ENCODE results near the gene CDH24.

Gene CDH24

DNA sequence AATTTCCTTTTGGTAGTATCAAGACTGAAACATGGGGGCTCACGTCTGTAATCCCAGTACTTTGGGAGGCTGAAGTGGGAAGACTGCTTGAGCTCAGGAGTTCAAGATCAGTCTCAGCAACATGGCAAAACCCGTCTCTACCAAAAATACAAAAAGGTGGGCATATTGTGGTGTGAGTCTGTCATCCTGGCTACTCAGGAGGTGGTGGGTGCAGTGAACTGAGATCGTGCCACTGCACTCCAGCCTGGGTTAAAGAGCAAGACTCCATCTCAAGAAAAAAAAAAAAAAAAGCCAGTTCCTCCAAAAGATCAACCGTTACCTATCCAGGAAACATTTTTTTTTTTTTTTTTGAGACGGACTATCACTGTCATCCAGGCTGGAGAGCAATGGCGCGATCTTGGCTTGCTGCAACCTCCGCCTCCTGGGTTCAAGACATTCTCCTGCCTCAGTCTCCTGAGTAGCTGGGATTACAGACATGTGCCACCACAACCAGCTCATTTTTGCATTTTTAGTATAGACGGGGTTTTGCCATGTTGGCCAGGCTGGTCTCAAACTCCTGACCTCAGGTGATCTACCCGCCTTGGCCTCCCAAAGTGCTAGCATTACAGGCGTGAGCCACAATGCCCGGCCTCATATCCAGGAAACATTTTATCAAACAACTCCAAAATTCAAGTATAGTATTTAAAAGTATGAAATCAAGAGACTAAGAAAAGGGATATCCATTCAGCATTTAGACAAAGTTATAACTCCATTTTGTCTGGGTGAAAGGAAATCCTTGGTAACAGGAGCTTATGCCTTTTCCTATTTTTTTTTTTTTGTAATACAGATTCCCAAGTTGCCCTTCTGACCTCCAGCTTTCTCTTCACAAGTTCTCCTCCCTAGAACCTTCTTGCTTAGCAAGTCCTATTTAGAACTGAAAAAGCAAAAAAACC, 34.2 kb upstream of the CDH24 start:
- DNase-seq = no peak

DNA sequence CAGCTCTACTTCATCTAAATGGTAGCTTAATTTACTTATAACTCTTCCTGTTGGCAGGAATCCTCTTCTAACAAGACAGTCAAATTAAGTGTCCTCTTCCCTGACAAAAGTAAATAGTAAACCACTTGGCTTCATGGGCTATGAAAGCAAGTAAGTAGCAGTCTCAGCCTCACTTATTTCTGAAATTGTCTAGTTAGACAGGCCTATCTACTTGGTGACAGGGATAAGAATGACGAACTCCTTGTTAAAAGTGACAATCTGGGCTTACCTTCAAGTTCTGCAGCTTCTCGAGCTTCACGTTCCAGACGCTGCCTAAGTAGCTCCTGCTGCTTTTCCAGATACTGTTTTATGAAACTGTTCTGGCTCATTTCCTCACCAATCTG, 32.9 kb upstream of the CDH24 start:
- no peak for DNase-seq

DNA sequence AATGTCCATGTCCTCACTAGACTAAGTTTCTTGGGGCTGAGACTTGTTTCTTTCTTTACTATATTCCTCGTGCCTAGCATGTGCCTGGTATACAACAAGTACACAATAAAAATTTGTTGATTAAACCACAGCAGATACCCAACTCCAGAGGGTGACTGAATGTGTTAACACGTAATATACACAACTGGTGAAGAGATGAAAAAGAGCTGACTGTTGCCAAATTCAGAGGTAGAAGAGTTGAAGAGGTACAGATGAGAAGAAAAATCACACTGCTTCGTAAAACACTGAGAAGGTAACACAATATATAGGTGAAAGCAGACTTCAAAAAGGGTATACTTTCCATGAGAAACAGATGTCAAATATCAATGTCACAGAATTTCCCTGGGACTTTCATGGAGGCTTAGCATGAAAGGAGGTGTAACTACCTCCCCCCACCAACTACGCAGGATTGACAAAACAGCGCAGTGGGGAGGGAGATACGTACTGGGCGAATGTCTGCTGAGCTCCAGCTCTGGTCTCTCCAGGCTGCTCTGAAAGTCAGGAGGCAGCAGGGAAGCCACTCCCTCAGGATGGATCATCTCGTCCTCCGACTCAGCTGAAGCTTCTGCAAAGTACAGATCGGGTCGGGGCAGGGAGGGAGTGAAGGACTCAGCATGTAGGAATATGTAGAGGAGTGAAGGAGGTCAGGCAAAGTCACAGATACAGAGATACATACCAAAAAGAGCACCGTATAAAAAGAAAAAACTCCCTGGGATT, 32.4 kb upstream of the CDH24 start:
- DNase-seq = no peak

DNA sequence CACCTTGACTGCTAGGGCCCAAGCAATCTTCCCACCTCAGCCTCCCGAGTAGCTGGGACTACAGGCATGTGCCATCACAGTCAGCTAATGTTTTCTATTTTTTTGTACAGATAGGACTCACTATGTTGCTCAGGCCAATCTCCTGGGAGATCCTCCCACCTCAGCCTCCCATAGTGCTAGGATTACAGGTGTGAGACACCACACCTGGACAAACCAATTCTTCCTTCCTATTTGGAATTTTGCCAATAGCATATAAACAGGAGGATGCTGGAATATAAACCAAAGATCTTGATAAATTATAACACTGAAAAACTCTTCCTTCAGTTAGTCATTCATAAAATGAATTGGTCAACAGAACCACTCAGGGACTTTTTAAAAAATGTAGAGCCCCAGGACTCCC, 29.2 kb upstream of the CDH24 start:
- DNase-seq = no peak

DNA sequence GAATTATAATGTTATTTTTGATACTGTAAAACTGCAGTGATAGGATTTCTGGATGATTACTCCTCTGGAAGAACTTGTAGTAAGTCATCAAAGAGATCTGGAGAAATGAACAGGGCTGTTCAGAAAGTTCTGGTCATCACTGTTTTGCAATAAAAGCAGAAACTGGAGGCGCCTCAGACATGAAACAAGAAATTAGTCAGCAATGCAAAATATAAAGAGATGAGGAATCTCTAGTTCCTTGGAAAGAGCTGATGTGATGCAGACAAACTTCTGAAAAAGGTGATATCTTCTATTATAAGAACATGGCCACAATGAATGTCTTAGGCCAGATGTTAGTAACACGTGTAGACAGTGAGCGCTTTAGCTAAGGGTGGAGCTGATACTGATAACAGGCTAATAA, 28.1 kb upstream of the CDH24 start:
- DNase-seq = no peak

DNA sequence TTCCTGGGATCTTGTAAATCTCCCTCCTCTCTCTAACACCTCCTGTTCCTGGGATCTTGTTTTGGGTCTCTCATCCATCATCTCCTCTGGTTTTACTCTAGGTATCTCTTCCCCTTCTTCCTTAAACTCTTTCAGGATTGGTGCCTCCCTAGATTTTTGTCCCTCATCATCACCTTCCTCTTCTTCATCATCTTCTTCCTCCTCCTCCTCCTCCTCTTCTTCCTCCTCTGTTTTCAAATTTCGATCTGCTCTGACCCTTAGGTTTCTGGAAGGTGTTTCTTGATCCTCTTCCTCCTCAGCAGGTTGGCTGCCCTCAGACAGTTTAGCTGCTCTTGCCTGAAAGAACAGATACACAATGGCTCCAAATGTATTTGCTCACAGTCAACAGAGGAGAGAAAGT, 23.2 kb upstream of the CDH24 start:
- no peak for DNase-seq

DNA sequence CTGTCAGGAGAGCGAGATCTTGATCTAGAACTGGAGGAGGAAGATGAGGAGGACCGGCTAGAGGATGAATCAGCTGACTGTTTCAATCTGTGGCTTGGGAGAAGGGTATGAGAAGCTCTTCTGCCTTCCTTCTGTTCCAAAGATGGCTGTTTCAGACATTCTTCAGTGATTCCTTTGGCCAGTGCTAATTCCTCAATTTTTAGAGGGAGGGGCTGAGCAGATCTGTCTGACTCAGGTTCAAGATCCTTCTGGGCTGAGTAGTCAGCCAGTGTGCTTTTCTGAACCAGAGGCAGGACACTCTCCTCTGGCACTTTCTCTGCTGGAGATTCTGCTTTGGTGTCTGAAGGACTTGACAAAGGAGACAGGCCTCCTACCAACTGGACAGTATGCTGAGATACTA, 22.4 kb upstream of the CDH24 start:
- DNase-seq = no peak

DNA sequence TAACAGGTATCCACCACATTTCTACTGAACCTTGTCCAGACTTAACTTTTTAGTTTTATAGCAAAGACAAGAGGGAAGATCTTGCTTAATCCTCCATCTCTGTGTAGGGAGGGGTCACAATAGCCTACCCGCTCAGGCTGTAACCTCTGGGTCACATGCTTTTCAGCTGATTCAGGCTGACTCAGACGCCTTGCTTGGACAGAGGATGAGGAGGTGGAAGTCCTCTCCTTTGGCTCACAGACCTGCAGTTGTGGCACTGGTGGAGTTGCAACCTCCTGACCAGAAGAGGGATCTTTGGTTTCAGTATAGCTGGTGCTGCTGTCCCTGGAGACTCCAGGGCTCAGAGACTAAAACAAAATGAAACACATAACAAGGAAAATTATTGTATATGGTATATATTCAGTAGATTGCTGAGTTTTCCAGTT, 21.4 kb upstream of the CDH24 start:
- DNase-seq = no peak

DNA sequence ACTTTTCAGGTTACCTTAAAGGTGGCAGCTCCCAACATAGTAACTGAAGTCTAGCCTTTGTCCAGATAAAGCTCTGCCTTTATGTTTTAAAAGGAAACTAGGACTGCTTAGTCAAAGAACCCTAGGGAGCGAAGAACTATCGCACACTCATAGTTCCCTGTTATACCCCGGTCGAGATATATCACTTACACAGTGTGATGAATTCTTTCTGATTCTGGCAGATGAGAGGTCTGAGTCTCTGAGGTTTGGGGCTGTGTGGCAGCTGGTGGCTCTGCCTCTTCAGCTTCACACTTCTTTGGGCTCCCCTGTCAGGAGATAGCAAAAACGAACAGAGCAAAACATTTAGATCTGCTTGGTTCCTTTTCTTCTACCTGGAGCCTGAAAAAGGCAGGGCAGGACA, 20.6 kb upstream of the CDH24 start:
- DNase-seq = no peak

DNA sequence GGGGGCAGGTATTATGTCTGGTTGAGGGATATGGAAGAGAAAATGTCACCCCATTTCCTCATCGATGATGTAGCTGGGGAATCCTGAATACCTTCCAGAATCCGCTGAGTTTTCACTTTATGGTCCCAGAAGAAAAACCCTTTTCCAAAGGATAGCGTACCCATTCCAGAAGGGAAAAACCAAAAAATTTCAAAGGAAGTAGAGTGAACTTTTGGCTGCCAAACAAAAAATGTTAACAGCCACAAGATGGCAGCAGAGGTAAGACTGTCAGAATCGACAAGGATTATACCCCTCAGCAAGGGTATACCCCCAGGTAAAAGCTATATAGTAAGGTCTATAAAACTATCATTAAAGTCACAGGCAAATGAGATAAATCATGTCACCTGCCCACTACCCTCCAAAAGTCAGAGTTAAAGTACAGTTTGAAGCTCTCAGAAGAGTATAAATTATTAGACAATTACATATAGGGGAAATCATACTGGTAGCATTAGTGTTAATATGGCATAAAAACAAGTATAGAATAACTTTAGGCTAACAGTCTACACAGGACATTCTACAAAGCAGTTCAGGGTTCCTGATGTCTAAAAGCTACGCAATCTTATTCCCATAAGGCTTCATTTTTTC, 19.6 kb upstream of the CDH24 start:
- DNase-seq = no peak

DNA sequence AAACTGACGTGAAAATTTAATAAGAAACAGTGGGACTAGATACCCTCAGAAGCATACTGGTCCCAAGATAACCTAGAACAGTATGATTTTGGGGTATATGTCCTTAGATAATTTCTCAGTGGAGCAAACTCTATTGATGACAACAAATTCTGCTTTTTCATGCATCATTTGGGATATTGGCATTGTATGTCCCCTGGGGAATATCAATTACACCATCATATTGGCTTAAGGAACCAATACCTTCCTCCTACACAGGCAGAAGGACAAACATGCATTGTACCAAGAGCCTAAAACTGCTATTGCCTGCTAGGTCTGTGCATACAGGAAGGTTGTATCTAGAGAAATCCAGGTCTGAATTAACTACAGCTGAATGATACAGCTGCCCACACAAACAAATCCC, 17.6 kb upstream of the CDH24 start:
- DNase-seq = no peak

DNA sequence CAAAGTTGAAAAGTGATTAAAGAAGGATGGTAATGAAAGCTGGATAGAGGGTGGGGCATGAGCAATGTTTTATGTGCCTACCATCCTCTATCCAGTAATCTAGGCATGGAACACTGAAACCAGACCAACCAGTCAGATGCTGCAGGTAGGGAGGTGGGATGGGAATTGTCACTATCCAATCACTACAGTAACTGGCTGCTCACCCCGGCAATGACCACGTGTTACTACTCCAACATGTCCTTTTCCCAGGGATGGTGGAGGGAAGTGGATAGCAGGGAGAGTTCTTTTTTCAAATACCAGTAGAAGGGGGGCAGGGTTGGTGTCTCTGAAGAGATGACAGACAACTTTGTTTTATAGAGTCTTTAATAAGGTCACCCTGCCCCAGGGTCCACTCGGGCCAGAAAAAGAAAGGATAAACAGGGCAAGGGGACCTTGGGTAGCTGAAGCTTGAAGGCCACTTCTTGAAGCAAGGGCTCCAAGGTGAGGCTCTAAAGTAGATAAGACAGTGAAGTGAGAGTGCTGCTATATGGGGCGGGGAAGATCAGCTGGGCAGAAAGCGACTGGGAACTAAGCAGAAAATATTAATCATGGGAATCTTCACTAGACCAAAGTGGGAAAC, 14.7 kb upstream of the CDH24 start:
- no peak for DNase-seq

DNA sequence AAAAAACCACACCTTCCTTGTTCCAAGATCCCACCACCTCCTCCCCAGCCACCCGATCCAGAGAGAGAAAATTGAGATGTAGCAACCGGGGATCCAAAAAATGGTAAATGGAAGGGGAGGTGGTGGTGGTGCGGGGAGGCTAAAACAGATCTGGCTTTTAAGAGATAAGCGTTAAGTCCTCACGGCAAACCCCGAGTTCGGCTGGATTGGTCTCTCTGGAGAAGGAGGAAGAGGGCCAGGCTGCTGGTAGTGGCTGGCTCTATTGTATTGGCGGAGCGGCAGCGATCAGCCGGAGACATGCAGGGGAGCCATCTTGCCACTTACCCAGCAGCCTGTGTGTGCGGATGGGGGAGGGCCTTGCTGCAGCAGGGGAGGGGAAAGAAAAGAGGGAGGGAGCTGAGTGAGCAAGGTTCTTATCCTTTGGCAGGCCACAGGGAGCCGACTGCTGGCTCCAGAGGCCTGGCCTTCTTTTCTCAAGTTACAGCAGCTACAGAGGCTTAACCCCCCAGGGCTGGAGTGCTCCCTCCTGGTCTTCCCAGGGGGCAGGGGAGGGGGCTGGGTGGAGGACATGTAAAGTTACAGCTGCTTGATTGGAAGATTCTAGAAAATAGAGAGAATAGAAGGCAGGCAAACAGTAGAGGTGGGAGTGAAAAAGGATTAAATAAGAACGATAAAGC, 14.1 kb upstream of the CDH24 start:
- DNase-seq = peak; percentile 72

DNA sequence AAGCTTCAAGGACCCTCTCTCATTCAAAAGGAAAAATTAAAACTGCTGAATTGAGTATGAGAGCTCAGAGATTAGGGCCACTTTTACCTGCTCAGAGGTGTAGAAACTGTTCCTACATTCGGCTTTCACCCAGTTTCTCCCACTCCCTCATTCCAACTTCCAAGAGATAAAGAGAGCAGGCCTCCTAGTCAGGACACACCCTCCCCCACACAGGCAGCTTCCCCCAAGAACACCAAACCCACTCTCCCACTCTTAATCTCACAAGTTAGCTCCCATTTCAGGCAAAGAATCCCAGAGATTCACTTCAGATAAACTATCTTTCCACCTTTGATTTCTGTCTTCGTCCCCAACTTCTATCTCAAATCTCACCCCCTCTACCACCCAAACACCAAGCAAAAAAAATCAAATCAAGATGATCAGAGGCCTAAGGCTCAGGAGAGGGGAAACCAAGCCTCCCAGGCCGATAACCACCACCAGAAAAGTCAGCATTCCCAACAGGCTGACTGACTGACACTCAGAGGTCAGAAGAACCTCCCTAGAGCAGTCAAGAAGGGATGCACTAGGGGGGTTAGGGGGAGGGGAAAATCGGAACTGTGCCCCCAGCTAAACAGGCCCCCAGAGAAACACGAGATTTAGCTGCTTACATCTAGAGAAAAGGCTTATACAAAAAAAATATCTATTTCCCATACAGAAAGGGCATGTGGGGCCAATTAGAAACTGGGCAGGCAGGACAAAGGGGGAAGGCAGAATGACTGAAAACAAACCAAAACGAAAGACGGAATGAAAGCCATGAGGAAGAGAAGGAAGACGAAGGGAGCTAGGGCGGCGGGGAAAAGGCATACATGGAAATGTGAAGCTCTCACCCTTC, 13.2 kb upstream of the CDH24 start:
- no peak for DNase-seq

DNA sequence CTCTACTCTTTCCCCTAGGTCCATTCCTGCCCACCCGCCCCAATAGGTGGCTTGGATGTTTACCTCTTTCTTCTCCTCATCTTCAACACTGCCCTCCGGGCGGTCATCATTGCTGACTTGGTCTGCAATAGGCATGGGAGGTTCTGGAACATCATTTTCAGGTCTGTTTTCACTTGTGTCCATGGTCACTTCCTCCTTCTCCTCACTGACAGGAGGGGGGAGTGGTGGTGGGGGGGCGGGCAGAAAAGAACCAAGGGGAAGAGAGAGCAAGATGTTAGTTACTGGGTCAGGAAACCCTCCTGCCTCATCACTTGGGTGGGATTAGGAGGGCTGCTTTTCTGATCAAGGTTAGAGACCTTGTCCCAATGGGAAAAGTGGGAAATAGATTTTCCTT, 12.1 kb upstream of the CDH24 start:
- no peak for DNase-seq

DNA sequence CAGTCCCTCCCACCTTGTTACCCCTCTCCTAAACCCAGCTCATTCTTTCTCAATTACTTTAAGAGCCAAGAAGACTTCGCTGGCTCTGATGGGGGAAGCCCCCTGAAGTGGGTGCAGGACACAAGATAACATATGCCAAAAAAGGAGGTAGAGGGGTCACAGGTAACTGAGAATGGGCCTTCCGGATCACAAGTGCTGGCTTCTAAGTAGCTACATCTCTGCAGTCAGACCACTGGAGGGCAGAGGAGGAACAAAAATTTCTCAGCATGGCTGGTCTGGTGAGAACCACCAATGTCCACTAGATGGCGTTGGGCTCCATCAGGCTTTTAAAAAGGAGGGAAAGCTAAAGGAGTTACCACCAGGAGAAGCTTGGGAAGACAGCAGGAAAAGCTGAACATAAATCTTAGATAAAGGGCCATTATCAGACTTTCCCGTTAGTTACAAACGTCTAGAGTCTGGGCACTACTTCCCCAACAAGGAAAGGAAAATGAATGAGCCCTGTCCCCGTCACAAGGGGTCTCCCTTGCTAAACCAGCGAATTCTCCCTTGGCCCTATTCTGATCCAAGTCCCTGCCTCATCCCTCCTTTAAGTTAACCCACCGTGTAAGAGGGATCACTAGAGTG, 11.6 kb upstream of the CDH24 start:
- DNase-seq = peak; percentile 73

DNA sequence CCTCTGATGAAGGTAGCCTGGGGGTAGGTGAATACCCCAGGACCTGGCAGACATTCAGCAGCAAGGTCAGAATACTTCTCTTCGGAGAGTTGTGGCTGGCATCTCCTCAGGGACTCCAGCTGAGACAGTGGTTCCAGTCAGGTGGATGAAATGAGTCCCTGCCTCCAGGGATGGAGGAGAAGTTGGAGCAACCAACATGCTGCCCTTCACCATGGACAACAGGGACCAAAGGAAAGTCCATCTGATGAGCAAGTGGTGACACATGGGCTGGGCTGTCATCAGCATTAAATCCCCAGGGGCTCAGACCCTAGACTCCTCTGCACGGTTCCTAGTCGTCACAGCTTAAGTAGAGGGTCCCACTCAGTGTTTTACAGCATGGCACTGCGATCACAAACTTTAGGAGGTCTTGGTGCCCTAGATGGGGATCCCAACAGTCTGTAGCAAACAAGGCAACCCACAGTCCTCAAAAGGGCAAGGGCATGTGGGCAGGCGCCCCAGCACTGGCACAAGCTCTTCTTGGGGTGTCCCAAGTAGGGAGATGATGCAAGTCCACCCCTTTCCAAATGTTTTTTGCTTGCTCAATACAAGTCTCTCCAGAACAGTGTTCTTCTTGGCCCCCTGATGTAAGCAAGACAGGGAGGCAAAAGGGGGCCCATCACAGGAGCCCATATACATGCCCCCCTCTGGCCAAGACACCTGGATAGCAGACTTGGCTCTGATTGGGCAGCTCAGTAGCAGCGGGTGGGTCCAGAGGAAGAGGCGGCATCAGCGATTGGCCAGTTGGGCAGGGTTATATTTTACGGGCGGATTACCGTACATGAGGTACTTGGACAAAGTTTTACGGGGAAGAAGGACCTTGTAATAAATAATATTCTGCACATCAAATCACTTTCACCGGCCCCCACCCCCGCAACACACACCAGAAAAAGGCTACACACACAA, 10.8 kb upstream of the CDH24 start:
- no peak for DNase-seq

DNA sequence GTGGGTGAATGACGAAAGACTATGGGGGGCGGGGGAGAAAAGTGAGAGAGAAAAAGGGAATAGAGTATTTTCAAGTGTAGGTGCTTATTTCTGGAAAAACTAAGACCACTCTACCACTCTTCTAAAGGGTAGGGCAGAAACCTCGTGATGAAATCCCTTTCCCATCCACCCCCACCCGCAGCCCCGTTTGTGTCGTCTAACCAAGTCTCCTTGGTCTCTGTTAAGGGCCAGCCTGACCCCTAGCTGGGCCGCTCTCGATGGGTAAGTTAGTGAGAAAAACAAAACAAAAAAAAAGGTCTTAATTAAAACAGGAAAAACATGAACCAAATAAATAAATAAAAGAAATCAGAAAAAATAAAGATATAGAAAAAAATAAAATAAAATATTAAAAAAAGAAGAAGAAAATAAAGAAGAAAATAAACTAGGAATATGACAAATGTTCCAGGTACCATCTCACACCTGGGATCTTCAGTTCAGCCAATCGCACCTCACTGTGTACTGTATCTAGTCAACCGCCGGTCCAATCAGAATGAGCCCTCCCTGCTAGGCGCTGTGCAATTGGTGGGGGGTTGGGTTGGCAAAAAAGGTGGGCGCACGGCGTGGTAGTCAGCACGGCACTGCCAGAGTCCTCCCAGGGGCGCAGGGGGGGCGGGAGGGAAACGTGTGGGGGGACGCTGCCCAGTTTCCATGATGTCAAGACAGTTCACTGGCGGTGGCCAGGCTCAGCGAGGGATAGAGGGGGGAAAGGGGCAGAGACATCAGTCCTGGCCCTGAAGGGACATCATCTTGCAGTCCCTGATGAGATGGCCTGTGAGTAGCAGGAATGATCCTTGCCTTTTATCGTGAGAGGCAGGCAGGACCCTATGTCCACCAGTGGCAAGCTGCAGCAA, 9.8 kb upstream of the CDH24 start:
- no peak for DNase-seq

DNA sequence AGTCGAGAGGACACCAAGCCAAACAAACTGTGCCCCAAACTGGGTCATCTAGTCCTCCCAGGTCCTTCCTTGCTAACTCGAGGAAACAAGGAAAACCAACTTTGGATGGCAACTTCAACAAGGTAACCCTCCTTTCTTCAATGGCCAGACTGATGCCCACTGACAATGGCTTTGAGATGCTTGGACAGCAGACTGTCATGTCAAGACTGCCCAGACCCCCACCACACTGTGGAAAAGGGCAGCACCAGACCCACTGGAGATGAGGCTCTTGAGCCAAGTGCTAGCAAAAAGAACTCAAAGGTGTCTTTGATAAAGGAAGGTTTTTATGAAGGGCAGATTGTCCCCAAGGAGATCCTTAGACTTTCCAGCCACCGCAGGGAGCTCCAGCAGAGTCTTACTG, 9.0 kb upstream of the CDH24 start:
- no peak for DNase-seq

All from right kidney (tissue), 1 donor.